HG02763 (cell line): ENCODE results near the gene NOP56.

Experiments
- ATAC-seq: cut with Tn5 transposase; IDR thresholded peaks from one replicate; pipeline ENCODE4 v1.9.1; 2021; ENCODE audit warnings: mild to moderate bottlenecking, moderate library complexity; ENCODE audit not compliant: unreplicated experiment

The NOP56 gene

DNA sequence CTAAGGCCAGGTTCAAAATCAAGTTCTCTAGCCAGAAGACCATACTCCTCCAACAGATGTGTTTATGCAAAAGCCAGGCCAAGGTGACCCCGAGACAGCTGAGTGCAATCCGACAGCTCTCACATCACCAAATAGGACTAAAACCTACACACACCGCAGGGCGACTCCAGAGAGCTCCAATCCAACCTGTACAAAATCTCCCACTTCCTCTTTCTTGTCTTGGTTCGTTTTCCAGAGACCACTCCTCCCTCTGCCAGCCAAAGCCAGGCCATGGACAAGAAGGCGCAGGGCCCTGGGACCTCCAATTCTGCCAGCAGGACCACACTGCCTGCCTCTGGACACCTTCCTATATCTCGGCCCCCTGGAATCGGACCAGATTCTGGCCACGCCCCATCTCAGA, 11.5 kb upstream of the NOP56 start:
- ATAC-seq, result no peak

DNA sequence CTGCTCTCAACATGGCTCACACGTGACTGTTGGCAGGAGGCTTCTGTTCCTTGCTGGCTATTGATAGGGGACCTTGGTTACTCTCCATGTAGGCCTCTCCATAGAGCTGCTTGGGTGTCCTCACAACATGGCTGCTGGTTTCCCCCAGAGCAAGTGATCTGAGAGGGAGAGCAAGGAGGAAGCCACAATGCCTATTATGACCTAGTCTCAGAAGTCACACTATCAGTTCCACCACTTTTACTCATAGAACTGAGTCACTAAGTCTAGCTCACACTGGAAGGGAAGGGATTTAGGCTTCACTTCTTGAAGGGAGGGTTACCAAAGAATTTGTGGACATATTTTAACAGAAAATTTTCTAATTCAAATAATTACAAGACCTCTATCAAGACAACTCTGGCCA, 8.7 kb upstream of the NOP56 start:
- ATAC-seq, result no peak

DNA sequence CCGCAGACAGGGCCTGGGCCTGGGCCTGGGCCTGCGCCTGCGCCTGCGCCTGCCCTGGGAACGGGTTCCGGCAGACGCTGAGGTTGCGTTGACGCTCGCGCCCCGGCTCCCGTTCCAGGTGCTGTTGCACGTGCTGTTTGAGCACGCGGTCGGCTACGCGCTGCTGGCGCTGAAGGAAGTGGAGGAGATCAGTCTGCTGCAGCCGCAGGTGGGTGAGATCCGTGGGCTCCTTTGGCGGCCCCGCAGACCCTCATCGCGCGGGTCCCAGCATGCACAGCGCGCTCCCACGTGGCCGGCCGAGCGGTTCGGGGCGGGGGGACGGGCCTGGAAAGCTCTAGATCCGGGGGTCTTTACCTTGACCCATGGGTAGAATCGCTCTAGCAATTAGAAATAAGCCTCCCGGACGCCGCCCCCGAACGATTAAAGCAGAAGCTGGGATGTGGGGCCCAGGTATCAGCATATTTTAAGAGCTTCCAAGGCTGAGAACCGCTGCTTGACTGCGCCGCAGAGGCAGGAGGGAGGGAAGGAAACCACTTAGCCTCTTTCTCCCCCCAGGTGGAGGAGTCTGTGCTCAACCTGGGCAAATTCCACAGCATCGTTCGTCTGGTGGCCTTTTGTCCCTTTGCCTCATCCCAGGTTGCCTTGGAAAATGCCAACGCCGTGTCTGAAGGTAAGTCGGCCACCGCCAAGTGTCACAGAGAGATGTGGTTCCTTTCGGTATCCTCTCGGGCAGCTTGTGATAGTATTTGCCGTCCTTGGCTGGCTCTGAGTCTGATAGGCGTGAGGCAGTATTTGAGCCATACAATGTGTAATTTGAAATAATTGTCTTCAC, 508 bp downstream of the NOP56 start:
- peak; percentile 38 for ATAC-seq

- ATAC-seq, result no peak
Measured at GRCh38 chr20:2653556-2654383, 1.3 kb downstream of the NOP56 start.

DNA sequence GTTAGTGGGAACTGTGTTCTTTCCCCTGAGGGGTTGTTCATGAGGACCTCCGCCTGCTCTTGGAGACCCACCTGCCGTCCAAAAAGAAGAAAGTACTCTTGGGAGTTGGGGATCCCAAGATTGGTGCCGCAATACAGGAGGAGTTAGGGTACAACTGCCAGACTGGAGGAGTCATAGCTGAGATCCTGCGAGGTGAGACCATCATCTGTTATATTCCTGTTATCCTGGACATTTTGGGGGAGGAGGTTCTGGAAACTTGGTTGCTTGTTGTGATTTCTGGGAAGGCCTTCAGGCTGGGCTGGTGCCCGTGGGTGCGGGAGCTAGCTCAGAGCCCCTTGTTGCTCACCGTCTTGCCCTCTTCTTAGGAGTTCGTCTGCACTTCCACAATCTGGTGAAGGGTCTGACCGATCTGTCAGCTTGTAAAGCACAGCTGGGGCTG, 2.0 kb downstream of the NOP56 start:
- ATAC-seq, result no peak

DNA sequence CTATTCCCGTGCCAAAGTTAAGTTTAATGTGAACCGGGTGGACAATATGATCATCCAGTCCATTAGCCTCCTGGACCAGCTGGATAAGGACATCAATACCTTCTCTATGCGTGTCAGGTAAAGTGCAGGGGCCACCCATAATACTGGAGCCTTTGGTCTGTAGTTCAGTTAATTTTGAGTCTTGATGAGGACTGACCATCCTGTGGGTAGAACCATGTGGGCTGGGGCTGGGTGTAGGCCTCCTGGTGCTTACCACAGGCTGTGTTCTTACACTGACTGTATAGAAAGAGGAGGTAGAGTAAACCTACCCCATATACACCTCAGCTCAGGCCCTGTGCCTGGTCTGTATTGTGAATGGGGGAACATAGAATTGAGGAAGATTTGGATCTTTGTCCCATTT, 2.4 kb downstream of the NOP56 start:
- no peak for ATAC-seq

- no peak for ATAC-seq
Measured at GRCh38 chr20:2655331-2656116, 3.1 kb downstream of the NOP56 start.

DNA sequence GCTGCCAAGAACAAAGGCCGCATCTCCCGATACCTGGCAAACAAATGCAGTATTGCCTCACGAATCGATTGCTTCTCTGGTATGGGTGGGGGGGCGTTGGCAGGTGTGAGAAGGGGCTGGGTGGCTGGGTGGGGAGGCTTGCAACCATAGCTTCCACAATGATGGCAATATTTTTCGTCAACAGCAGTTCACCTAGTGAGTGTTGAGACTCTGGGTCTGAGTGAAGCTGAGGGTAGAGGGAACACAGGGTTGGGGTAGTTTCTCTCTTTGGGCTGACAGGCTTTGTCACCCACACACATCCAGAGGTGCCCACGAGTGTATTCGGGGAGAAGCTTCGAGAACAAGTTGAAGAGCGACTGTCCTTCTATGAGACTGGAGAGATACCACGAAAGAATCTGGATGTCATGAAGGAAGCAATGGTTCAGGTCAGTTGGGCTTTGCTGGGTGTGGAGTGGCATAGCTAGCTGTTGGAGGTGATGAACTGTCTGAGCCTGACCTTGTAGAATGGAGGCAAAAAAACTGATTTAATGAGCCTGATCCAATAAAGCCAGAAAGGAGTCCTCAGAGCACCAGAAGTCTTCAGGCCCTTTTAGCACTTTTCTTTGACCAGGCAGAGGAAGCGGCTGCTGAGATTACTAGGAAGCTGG, 4.2 kb downstream of the NOP56 start:
- ATAC-seq, result no peak

DNA sequence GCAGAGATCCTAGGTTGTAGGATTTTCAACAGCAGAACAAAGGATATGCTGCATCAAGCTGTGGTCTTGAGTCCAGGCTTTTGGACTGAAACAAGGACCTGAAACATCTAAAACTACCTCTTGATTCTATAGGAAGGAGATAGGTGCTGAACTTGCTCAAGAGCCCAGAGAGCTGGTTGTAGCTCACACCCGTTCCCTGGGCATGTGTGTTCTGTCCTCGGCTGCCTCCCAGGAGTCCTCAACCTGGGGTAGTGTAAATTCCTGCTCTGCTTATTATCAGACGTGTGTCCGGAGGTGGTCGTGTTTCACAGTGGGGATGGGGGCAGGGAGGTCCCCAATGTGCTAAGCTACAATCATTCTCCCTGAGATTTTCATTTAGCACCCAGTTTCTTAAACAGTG, 4.8 kb downstream of the NOP56 start:
- ATAC-seq, result no peak

DNA sequence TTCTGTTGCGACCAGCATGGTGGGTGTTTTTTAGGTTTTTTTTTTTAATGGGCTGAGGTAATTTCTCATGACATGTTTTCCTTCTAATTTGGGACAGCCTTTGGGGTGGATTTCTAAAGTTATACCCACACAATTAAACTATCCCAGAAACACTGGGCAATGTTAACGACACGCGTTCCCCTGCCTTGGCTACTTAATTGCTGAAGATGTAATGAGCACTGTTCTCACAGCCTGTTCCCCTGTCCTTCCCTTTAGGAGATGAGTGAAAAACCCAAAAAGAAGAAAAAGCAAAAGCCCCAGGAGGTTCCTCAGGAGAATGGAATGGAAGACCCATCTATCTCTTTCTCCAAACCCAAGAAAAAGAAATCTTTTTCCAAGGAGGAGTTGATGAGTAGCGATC, 5.2 kb downstream of the NOP56 start:
- ATAC-seq, result no peak

GRCh38 chr20:2658414-2659354, 6.3 kb downstream of the NOP56 start:
- no peak for ATAC-seq

GRCh38 chr20:2659547-2659946, 7.1 kb downstream of the NOP56 start:
- no peak for ATAC-seq

GRCh38 chr20:2663364-2663886, 11.0 kb downstream of the NOP56 start:
- peak; percentile 9 for ATAC-seq

DNA sequence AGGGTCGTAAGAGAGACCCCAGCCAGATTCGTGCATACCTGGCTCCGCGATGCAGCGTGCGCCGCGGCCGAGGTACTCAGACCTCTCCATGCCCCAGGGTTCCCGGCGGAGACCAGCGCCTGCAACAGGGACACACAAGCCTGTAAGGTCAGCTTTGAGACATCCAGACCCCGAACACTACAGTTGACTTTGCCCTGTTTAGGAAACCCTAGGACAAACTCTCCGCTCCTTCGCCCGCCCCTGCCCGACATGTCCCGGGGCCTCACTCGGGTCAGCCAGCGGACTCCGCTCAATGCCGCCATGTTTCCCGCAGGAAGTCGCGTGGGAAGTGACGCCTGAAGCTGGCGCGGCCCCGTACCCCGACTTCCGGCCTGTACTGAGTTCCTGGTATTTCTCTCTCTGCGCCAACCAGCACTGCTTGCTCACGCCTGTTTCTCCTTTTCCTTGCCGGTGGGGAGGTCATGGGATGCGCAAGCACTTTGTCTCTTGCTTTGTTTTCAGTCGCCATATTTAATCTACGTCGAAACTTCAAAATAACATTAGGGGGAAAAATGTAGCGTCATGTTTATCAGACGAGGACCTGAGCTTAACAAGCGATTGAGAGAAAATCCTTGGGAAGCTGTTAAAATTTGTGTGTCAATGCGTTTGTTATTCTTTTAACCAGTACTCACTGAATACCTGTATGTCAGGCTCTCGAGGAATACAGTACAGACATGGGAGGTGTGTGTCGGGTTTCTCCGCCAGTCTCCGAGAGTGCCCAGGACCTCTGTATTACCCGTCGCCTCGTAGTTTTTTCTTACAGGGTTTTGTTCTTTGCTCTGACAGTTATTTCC, 11.7 kb downstream of the NOP56 start, which contains the start of gene IDH3B:
IDH3B (minus strand) TSS at position 330 of the 833 bp plus-strand sequence; CDS start at position 302, 28 bp downstream.
- ATAC-seq, result peak; percentile 90

DNA sequence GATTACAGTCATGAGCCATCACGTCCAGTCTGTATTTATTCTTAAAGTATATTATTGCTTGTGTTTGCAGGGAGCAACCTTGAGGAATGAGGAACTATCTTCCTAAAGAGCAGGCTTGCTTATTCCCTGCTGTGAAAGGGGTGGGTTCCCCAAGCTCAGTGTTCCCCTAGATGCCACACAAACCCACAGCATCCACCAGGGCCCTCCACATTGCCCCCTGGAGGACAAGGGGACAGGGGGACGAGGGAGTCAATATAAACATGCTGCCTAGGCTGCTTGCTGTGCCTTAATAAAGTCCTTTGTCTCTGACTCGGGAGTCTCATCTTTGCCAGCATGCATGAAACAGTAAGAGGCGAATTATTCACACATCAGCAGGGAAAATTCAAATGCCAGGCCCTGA, 19.5 kb downstream of the NOP56 start:
- no peak for ATAC-seq

DNA sequence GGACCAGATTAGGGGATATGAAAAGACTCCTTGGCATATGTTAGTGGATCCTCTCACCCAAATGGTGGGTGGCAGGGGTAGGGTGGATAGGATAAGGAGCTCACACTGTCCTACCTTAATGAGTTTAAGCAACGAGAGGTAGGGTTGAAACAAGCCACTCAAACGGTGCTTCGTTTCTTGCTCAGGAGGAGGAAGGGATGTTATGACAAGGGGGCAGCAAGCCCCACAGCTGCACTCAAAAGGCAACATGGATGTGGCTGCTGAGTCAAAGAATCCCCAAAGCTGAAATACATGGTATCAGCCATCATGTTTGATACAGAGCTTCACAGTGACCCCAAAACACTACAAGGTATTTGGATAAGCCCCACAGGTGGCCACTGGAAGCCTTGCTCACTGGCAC, 20.0 kb downstream of the NOP56 start:
- ATAC-seq, result no peak

- ATAC-seq, result no peak
Measured at GRCh38 chr20:2673453-2673852, 21.0 kb downstream of the NOP56 start.

DNA sequence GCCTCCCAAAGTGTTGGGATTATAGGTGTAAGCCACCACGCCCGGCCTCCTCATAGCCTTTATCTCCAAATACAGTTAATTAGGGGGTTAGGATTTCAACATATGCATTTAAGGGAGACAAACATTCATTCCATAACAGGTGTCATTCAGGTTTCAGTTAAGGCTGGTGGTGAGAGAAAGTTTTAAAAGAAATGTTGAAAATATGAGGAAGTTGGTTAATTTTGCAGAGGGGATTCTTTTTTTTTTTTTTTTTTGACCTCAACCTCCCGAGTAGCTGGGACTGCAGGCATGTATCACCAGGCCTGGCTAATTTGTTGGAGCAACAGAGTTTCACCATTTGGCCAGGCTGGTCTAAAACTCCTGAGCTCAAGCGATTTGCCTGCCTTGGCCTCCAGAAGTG, 27.6 kb downstream of the NOP56 start:
- no peak for ATAC-seq
